Stomach (tissue), 4 donors: ENCODE data around the gene ITPRIP.

Experiments
- CTCF ChIP-seq, 7 experiments: fragments of 450-650 bp in 4 of 7; fragments of 200-600 bp in 3 of 7; sonication (generic) in 3 of 7; IDR thresholded peaks; one replicate each; pipeline ENCODE4 v1.5.1; 2016 to 2019; ENCODE audit warnings: antibody characterized with exemption in 7 of 7, control low read depth in 2 of 7, mild to moderate bottlenecking in 1 of 7
- POLR2A ChIP-seq, 4 donors: fragments of 450-650 bp; IDR thresholded peaks; one replicate each; pipeline ENCODE4 v1.6.1; 2016; ENCODE audit warnings: antibody characterized with exemption in 4 of 4, control low read depth in 2 of 4, mild to moderate bottlenecking in 1 of 4, moderate library complexity in 1 of 4

GRCh38 chr10:104309980-104310978 lies 28.0 kb downstream of the ITPRIP start:
- TF ChIP-seq CTCF (IDR thresholded peaks at IDR 0.05) (no peak), POLR2A (IDR thresholded peaks at IDR 0.05) (no peak)
